GM18907 (cell line): Measurements from ENCODE around the gene BCL2L1.

Source experiments
- ATAC-seq: cut with Tn5 transposase; IDR thresholded peaks from one replicate; pipeline ENCODE4 v1.9.1; 2021; ENCODE audit warnings: mild to moderate bottlenecking, moderate library complexity; ENCODE audit not compliant: unreplicated experiment

The BCL2L1 gene

DNA sequence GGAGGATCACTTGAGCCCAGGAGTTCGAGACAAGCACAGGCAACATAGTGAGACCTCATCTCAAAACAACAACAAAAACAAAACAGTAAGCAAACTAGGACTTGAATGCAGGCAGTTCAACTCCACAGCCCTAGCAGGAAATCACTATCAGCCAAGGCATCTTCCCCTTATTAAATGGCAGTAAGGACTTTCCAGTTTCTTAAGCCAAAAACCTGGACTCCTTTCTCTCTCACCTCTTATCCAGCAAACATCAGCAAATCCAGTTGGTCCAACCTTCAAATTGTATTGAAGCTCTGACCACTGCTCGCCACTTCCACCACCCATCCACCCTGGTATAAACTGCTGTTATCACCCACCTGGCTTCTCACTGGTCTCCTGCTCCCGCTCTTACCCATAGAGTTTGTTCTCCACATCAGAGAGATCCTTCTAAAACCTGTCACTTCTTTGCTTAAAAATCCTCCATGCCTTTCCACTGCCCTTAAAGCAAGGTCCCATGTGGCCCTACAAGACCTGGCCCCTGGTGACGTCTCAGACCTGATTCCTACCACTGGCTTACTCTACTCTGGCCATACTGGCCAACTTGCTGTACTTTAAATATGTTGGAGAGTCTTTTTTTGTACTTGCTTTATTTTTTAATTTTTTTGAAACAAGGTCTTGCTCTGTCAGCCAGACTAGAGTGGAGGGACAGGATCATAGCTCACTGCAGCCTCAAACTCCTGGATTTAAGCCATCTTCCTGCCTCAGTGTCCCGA is 27.6 kb downstream of the BCL2L1 start:
- ATAC-seq, result no peak

DNA sequence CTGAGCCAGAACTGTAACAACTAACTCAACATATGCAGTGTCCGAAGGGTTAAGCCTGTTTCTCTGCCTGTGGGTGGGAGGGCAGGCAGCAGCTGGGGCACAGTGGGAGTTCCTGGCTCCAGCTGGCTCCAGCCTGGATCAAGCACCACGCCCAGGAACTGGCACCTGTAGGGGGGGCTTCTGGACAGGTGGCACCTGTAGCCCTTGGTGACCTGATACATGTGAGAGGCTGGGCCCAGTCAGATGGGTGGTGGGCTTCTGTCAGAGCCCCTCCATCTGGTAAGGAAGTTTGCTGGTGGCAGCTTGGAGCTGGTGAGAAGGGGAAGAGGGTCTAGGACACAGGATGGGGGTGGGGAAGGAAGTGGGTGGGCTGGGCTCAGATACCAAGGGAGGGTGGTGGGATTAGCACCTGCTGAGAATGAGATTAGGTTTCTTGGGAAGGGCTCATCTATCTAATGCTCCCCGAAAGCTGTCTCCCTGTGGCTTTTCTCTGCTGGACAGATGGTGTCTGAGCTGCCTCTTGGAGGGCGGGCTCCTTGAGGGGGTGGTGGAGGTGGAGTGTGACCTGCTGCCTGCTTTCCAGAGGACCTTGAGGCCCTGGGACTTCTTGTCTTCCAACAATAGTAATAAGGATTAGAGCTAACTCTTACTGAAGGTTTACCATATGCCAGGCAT is 28.5 kb downstream of the BCL2L1 start:
- ATAC-seq, result no peak

DNA sequence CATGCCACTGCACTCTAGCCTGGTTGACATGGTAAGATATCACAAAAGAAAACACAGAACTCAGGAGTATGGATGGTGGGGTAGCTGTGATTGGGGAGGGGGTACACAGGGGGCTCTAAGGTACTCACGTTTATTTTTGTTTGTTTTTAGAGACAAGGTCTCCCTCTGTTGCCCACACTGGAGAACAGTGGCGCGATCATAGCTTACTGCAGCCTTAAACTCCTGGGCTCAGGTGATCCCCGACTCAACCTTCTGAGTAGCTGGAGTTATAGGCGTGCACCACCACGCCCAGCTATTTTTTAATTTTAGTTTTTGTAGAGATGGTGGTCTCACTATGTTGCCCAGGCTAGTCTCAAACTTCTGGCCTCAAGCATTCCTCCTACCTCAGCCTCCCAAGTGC is 29.3 kb downstream of the BCL2L1 start:
- no peak for ATAC-seq

DNA sequence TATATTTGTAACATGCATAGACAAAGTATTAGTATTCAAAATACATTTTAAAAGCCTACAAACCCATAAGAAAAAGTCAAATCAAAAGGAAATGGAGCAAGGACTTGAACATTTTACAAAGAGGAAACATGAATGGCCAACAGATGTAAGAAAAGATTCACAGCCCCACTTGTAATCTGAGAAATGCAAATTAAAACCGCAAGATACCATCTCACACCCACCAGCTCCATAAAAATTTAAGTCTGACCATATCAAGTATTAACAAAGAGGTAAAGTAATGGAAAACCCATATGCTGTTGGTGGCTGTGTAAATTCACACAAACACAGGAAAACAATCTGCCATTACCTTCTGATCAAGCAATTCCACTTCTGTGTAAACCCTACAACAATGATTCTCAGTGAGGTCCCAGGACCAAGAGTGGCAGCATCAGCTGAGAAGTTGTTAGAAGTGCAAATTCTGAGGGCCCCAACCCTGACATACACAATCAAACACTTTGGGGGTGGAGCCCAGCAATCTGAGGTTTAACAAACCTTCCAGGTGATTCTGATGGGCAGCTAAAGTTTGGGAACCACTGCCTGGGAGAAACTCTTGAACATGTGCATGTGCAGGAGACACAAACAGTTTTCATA is 30.9 kb downstream of the BCL2L1 start:
- ATAC-seq, result peak; percentile 60

DNA sequence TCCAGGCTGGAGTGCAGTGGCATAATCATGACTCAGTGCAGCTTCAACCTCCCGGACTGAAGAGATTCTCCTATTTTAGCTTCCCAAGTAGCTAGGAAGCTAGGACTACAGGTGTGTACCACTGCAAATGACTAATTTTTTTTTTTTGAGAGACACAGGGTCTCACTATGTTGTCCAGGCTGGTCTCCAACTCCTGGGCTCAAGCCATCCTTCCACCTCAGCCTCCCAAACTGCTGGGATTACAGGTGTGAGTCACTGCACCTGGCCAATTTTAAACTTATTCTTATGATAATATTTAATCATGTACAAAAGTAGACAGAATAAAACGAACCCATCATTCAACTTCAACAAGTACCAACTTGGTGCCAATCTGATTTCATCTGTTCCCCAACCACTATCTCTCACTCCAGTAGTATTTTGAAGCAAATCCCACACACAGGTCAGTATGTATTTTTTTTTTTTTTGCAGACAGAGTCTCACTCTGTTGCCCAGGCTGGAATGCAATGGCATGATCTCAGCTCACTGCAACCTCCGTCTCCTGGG is 32.5 kb downstream of the BCL2L1 start:
- ATAC-seq, result no peak

DNA sequence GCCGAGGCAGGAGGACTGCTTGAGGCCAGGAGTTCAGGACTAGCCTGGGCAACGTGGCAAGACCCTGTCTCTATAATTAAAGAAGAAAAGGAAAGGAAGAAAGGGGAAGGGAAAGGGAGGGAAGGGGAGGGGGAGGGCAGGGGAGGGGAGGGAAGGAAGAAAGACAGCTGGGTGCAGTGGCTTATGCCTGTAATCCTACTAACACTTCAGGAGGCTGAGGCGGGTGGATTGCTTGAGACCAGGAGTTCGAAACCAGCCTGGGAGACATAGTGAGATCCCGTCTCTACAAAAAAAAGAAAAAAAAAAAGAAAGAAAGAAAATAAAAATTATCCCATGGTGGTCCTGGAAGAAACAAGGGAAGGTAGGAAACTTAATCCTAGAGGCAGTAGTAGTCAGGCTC is 33.5 kb downstream of the BCL2L1 start:
- no peak for ATAC-seq

DNA sequence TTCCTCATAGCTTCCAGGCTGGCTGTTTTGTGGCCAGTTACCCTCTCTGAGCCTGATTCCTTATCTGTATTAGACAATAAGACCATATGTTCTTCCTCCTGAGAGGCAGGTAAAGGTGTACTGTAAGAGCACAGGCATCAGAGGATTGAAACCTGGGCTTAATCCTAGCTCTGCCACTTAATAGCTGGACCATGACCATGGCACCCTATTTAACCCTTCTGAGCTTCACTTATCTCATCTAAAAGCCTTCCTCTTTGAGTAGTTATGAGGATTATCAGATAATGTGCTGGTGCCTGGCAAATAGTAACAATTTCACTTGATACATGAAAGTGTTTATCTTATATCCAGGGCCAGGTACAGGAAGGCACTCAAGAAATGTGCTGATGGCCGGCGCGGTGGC is 34.9 kb downstream of the BCL2L1 start:
- no peak for ATAC-seq

DNA sequence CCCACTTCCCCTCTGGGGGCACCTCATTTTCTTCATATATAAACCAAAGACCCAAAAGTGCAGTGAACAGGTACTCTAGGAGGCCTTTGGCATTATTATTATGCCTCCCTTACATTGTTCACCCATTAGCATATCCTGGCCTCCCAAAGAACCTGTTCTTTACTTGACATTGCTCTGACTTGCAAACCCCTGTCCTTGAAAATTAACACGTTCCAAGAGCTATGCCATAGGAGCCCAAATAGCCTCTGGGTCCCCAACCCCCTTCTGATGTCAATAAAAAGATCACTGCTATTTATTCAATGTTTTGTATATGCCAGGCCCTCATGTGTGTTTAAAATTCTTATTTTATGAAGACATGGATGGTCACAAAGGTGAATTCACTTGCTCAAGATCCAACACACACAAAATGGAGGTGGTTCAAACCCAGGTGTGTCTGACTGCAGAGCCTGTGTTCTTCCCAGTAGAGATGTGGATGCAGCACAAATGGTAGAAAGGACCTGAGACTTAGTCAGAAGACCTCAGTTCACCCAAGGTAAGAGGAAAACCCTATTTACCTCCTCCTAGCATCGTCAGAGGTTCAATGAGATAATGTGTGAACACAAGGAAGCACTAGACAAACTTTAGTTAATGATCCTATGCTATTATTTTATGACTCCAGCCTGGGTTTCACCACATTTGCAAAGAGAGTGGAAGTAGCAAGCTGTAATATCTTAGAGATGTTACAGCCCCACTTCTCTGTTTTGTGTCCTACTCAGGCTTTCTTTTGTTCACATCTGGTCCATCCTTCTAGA is 36.6 kb downstream of the BCL2L1 start:
- ATAC-seq, result no peak

DNA sequence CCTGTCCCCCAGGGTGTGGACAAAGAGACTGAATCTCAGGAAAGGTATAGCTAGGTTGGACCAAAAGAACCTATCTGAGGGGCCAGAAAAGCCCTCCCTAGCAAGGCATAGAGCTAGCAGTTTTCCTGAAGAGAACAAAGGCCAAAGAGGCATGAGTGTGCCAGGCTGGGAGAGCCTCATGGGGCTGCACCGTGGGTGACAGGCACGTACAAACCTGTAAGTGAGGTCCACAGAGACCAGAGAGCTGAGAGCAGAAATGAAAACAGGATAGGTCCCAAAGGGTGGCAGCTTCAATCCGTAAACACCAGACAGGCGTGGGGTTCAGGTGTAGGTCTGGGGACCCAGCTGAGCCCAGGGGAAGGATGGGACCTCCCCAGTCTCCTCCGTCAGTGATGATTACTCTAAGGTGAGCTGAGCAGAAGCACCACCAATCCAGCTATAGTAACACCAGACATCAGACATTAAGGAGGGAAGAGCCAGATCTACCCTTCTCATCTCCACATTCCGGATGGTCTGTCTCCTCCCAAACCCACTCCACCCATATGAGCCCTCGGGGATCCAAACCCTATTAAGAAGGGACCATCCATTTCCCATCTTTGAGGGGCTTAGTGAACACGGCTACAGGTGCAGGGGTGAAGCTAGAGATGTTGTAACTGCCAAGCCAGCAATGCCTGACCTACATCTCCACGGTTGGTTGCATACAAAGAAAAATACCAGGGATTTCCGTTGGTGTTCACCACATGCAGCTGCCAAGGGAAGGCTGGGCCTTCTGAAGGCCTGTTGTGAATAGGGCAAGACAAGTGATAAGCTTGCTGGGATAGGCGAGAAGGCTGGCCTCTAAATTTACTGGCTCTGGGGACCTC is 38.3 kb downstream of the BCL2L1 start:
- ATAC-seq, result peak; percentile 63

DNA sequence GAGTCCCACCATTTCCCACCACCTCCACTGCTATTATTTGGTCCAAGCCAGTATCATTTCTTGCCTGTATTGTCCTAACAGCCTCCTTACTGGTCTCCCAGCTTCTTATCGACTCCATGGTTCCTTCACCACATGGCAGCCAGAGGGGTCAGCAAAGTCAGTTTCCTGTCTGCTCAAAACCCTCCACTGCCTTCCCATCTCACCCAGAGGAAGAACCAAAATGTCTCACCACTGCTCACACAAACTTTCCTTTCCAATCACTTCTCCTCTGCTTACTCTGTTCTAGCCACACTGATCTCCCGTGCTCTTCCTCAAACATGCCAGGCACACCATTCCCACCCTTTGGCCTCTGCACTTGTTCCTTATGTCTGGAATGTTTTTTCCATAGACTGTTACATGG is 39.7 kb downstream of the BCL2L1 start:
- no peak for ATAC-seq

DNA sequence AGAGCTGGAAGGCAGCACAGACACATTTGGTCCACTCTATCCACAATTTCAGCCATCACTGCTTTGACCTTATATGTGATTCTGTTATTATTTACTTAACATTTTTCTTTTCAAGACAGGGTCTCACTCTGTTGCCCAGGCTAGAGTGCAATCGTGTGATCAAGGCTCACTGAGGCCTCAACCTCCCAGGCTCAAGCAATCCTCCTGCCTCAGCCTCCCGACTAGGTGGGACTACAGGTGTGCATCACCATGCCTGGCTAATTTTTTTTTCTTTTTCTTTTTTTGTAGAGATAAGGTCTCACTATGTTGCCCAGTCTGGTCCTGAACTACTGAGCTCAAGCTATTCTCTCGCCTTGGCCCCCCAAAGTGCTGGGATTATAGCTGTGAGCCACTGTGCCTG is 40.3 kb downstream of the BCL2L1 start:
- no peak for ATAC-seq

DNA sequence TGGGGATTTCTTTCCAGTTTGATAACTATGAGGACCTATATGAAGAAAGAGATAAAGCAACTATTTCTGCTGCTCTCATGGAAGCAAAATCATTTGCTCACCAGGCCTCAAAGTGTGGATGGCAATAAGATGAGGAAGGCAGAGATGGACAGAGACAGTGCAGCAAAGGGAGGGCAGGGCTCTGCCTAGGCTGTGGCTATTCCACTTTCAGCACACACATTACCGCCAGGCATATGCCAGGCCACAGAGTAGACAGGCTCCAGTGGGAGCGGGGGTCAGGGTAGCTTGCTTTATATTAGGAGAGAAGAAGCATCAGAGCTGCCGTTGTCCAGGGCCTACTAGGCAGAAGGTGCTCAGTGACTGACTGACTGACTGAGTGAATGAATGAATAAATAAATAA is 40.9 kb downstream of the BCL2L1 start:
- ATAC-seq, result no peak

DNA sequence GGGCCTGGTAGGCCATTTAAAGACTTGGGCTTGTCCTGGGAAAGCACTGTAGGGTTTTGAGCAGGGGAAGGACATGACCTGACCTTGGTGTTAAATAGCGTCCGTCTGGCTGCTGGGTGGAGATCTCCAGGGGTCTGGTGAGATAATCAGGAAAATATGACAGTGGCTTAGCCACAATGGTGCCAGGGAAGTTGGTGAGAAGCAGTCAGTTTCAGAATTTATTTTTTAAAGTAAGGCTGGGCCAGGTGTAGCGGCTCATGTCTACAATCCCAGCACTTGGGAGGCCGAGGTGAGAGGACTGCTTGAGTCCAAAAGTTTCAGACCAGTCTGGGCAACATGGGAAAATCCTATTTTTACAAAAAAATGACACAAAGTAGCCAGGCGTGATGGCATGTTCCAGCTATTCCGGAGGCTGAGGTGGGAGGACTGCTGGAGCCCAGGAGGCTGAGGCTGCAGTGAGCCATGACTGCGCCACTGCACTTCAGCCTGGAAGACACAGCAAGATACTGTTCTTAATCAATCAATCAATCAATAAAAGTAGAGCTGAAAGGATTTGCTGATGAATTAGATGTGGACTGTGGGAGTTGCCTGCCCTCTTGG is 41.4 kb downstream of the BCL2L1 start:
- ATAC-seq, result no peak

DNA sequence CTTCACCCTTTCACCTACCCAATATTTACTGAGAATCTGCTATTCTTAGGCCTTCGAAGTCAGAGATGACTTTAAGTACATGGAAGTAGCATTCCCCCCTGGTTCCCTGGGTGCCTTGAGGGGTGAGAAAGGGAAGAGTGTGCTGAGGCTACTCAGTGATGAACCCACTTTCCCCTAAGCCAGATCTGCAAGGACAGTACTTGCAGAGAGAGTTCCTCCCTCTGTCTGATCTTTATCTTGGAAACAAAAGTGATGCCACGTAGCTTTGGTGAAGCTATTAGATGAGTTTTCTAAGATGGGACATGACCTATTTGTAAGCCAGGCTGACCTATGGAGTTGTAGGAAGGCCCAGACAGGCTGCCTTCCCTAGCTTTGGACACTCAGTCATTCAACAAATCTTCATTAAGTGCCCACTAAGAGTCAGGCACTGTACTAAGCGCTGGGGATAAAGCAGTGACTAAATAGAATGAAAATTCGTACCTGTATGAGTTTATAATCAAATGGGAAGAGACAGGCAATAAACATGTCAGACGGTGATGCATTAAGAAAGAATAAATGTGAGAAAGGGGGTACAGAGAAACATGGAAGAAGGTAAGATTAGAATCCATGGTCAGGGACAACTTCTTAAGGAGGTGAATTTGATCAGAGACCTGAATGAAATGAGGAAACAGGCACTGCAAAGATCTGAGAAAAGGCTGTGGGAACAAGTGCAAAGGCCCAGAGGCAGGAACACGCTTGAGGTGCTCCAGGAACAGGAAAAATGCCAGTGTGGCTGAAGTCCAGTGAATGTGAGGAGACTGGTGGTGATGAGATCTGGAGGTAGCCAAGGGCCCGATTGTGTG is 42.2 kb downstream of the BCL2L1 start:
- no peak for ATAC-seq

DNA sequence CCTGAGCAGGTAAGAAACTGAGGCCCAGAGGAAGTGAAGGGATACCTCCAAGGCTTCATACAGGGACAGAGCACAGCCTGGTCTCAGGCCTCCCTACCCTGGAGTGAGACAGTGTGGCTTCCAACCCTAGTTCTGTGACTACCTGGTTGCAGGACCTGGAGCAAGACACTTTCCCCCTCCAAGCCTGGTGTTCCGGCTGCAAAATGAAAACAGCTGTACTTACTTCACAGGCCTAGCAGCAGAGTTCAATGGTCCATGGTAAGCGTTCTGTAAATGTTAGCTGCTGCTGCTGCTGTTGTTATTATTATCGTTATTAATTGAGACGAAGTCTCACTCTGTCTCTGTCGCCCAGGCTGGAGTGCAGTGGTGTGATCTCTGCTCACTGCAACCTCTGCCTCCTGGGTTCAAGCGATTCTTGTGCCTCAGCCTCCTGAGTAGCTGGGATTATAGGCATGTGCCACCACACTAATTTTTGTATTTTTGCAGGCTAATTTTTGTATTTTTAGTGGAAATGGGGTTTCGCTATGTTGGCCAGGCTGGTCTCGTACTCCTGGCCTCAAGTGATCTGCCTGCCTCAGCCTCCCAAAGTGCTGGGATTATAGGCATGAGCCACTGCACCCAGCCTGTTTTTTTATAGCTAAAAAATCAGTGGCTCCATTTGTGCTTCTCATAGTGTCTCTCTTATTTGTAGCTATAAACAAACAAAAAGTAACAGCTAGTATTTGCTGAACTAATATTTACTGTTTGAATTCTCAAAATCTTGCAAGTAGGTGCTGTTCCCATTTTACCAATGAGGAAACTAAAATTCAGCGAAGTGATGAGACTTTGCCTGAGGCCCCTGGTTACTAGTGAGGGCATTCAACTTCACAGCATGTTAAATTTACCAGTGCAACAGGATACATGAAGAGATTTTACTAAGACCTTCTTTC is 43.0 kb downstream of the BCL2L1 start:
- ATAC-seq, result no peak

DNA sequence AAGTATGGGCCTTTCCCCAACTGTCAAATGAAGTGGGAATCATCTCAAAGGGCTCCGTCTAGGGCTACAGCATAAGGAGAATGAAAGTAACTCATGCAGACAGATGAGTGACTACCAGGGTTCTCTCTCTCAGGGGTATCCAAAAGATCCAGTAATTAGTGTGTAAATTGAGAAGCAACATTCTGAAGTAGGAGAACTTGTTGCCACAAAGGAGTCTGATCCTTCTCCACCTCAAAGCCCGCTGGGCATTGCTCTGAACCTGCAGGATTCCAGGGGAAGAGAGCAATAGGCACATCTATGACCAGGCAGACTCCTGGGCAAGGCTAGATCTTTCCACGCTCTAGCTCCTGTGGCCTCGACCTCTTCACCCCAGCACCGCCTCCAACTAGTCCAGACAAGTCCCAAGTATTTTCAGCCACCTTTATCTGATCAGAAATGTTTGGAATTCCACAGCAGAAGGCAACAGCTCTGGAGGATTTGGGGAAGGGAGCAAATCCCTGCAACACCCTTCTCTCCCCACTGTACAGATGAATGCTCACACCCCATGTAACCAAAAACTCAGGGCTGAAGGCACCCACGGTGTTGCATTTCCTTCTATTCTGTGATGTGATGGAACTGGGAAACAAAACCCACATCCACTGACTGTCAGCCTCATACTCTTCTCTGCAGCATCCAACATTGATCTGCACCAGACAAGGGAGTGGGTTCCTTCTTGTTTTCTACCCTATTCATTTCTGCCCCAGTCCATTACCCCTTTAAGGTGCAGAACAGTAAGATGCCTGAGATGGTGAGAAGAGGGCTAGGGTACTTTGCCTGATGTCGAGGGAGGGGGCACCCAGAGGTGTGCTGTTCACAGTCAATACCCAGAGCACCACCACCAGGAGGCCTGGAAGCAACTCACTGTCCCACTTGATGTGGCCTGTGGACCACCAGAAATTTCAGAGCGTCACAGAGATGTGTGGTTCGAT is 44.0 kb downstream of the BCL2L1 start:
- no peak for ATAC-seq
